ENCODE measurements around the gene C2orf68. TPM values are rescaled to one million over a fixed set of nuclear protein-coding genes. Genes with fewer than 3 reads are reported as not detected.
A peak's percentile ranks its signal among the peaks of the same experiment; 100 is the strongest.
"Not testable (repeated sequence)": the region's sequence is repeated elsewhere in the genome, so short reads cannot be mapped to it uniquely, and the experiment has no call there.

The C2orf68 gene
- total RNA-seq, 1 experiment from 2014 or later: 26.6 TPM

DNA sequence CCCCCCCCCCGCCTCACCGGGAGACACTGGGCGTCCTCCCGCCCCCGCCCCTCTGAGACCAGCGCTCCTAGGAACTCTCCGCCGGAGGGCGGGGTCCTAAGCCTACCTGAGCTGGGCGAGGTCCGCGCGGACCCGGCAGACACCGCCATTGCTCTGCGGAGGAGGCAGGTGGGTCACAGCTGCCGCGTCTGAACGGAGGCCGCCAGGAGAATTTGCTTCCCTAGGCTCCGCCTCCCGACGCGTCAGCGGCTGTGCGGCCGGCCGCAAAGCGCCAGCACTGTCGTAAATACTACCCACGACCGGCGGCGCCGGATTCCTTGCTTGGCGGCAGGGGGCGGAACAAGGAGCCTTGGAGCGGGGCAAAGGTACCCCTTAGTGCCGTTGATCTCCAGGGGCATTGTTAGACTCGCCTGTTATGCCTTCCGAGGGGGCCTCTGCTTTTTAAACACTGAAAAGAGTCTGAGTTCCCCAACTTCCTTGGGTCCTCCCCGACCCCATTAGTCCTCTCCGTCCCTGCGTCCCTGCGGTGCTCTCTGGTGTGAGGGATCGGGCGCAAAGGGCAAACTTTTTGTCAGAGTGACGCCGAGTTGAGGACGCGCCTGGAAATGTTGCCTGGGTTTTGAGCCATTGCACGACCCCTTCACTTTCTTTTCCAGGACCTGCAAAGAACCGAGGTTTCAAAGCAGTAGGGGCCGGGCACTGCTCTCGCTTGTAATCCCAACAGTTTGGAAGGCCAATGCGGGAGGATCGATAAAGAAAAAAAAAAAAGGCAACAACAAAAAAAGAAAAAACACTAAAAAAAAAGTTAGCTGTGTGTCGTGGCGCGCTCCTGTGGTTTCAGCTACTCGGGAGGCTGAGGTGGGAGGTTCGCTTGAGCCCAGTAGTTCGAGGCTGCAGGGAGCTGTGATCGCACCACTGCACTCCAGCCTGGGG is 50.3 kb downstream of the C2orf68 start, which contains the start of gene GGCX:
GGCX (minus strand) TSS at position 214 of the 933 bp plus-strand sequence; CDS start at position 149, 65 bp downstream.
- POLR2A ChIA-PET (ENCODE audit: unreplicated experiment): interaction anchor here (0.6 to 0.8 kb wide), 2 partner anchors 57 to 591 kb away, joined by 3 read pairs; no protein-coding TSS in a partner anchor
- TSS peak; percentile 98 for BruUV-seq (replicated peaks)
- Histone ChIP-seq H3K9me2 (replicated peaks; ENCODE audit: low read length) (no peaks in the 10 kb centered on the region), H4K20me1 (ENCODE audit: low read length) (no peaks in the 10 kb centered on the region), H2AFZ (ENCODE audit: low read length) (peak within 1 kb of the TSS; percentile 94), H3K27ac (ENCODE audit: low read length) (peak within 1 kb of the TSS; percentile 43), H3F3A (ENCODE audit: low read length, unreplicated experiment) (no peaks in the 10 kb centered on the region), H3K4me3 (ENCODE audit: low read length) (peak within 1 kb of the TSS; percentile 88), H3K36me3 (ENCODE audit: low read depth, low read length) (peaks cover 10% of the 10 kb centered on the region; the same call in 1 of the 2 replicates), H3K9ac (ENCODE audit: low read length) (peak within 1 kb of the TSS; percentile 84), H3K79me2 (ENCODE audit: low read length) (peaks cover 35% of the 10 kb centered on the region), H3K4me2 (ENCODE audit: low read length) (peak within 1 kb of the TSS; percentile 92), H3K4me1 (ENCODE audit: insufficient read depth, low read length) (peaks cover 10% of the 10 kb centered on the region), H3K27me3 (ENCODE audit: low read length) (no peaks in the 10 kb centered on the region), H3K9me3 (ENCODE audit: low read length) (no peaks in the 10 kb centered on the region)
- TF ChIP-seq EZH2 (IDR thresholded peaks at IDR 0.05; ENCODE audit: low read length, unreplicated experiment) (no peak), EZH2phosphoT487 (IDR thresholded peaks at IDR 0.05; ENCODE audit: borderline replicate concordance, low read length) (no peak)
- TF ChIP-seq, protein P1, sequence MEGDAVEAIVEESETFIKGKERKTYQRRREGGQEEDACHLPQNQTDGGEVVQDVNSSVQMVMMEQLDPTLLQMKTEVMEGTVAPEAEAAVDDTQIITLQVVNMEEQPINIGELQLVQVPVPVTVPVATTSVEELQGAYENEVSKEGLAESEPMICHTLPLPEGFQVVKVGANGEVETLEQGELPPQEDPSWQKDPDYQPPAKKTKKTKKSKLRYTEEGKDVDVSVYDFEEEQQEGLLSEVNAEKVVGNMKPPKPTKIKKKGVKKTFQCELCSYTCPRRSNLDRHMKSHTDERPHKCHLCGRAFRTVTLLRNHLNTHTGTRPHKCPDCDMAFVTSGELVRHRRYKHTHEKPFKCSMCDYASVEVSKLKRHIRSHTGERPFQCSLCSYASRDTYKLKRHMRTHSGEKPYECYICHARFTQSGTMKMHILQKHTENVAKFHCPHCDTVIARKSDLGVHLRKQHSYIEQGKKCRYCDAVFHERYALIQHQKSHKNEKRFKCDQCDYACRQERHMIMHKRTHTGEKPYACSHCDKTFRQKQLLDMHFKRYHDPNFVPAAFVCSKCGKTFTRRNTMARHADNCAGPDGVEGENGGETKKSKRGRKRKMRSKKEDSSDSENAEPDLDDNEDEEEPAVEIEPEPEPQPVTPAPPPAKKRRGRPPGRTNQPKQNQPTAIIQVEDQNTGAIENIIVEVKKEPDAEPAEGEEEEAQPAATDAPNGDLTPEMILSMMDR (conservative IDR thresholded peaks at IDR 0.05; ENCODE audit: low read depth, low read length): no peak
- CTCF ChIA-PET: interaction anchor here (0.6 to 1.1 kb wide), 2 partner anchors 10 to 76 kb away, joined by 3 to 8 read pairs; no protein-coding TSS in a partner anchor
- ATAC-seq: peak; percentile 95
- intact Hi-C loops (cut with micrococcal nuclease): loop anchor here (1.0 to 2.0 kb wide), 2 partner anchors 16 to 41 kb away; partner anchors contain the start of genes TMEM150A and VAMP8
- peak; percentile 96 for DNase-seq

DNA sequence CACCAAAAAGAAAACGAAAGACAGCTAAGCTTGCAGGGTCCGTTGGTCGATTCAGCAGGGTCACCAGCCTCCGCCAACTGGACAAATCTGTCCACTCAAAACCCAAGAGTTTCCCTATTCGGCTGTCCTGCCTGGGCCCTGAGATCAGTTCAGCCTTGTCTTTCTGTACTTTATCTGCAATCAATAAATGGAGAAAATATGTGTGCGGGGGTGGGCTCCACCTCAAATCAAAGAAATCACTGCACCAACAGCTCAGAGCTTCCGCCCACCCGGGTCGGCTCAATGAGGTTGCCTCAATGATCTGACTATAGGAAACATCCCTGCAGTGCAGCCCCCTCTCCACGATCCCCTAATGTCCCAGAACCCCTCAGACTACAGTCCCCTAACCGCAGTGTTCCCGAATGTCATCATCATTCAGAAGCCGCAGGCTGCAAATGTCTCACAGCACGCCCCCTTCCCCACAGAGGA is 51.0 kb downstream of the C2orf68 start:
- Histone ChIP-seq H3K9ac (ENCODE audit: low read length) (peak overlapping the region; percentile 84), H3K4me3 (ENCODE audit: low read length) (peak overlapping the region; percentile 88), H2AFZ (ENCODE audit: low read length) (peak overlapping the region; percentile 94; the same call in 1 of the 2 replicates), H3K9me3 (ENCODE audit: low read length) (no peaks in the 10 kb centered on the region), H3K27ac (ENCODE audit: low read length) (no peak overlapping the region), H3K27me3 (ENCODE audit: low read length) (no peaks in the 10 kb centered on the region), H3K9me2 (replicated peaks; ENCODE audit: low read length) (no peaks in the 10 kb centered on the region), H3K4me1 (ENCODE audit: insufficient read depth, low read length) (peaks cover 10% of the 10 kb centered on the region), H4K20me1 (ENCODE audit: low read length) (no peaks in the 10 kb centered on the region), H3F3A (ENCODE audit: low read length, unreplicated experiment) (no peaks in the 10 kb centered on the region), H3K36me3 (ENCODE audit: low read depth, low read length) (peaks cover 12% of the 10 kb centered on the region; the same call in 1 of the 2 replicates), H3K79me2 (ENCODE audit: low read length) (peaks cover 35% of the 10 kb centered on the region), H3K4me2 (ENCODE audit: low read length) (peak overlapping the region; percentile 92)
- ChIA-PET POLR2A (ENCODE audit: unreplicated experiment) (interaction anchor here (0.6 to 0.8 kb wide), 2 partner anchors 168 to 591 kb away, joined by 3 read pairs; no protein-coding TSS in a partner anchor), CTCF (interaction anchor here (0.6 to 1.1 kb wide), 2 partner anchors 9 to 77 kb away, joined by 3 to 8 read pairs; no protein-coding TSS in a partner anchor)
- DNase-seq (no peak), ATAC-seq (peak; percentile 5)
- TF ChIP-seq, protein P1 (conservative IDR thresholded peaks at IDR 0.05; ENCODE audit: low read depth, low read length): no peak
- no peak for TF ChIP-seq EZH2 (IDR thresholded peaks at IDR 0.05; ENCODE audit: low read length, unreplicated experiment)
- no peak for TF ChIP-seq EZH2phosphoT487 (IDR thresholded peaks at IDR 0.05; ENCODE audit: borderline replicate concordance, low read length)
- TSS peak; percentile 61 for BruUV-seq (replicated peaks)
- intact Hi-C loops (cut with micrococcal nuclease): loop anchor here (1.0 to 2.0 kb wide), 2 partner anchors 16 to 42 kb away; partner anchors contain the start of genes TMEM150A and VAMP8

DNA sequence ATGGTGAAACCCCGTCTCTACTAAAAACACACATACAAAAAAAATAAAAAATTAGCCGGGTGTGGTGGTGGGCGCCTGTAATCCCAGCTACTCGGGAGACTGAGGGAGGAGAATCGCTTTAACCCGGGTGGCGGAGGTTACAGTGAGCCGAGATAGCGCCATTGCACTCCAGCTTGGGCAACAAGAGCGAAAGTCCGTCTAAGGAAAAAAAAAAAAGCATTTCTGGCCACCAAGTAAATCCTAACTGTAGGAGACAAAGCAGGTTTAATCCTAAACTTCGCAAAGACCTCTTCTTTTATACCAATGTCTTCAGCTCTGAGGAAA is 51.5 kb downstream of the C2orf68 start:
- POLR2A ChIA-PET (ENCODE audit: unreplicated experiment): interaction anchor here (0.6 kb wide), 1 partner anchor 167 kb away, joined by 3 read pairs; no protein-coding TSS in a partner anchor
- intact Hi-C loops (cut with micrococcal nuclease): loop anchor here (2.0 kb wide), 1 partner anchor 42 kb away; the partner anchor contains the start of gene TMEM150A
- CTCF ChIA-PET: interaction anchor here (0.7 to 1.1 kb wide), 2 partner anchors 8 to 250 kb away, joined by 3 read pairs; no protein-coding TSS in a partner anchor
- not testable (repeated sequence) for DNase-seq; H3F3A ChIP-seq (ENCODE audit: low read length, unreplicated experiment); BruUV-seq (replicated peaks); H2AFZ ChIP-seq (ENCODE audit: low read length); H4K20me1 ChIP-seq (ENCODE audit: low read length); H3K27ac ChIP-seq (ENCODE audit: low read length); ATAC-seq; H3K27me3 ChIP-seq (ENCODE audit: low read length); H3K9me3 ChIP-seq (ENCODE audit: low read length); H3K9me2 ChIP-seq (replicated peaks; ENCODE audit: low read length)
- Histone ChIP-seq H3K4me3 (ENCODE audit: low read length) (peak overlapping the region; percentile 88), H3K4me2 (ENCODE audit: low read length) (peak overlapping the region; percentile 92), H3K9ac (ENCODE audit: low read length) (peak overlapping the region; percentile 84), H3K36me3 (ENCODE audit: low read depth, low read length) (peaks cover 13% of the 10 kb centered on the region; the same call in 1 of the 2 replicates), H3K79me2 (ENCODE audit: low read length) (peaks cover 35% of the 10 kb centered on the region), H3K4me1 (ENCODE audit: insufficient read depth, low read length) (peaks cover 10% of the 10 kb centered on the region)
